GM19452 (cell line): Measurements from ENCODE around the gene ZMYND11.

Source experiments
- ATAC-seq: cut with Tn5 transposase; IDR thresholded peaks from one replicate; pipeline ENCODE4 v1.9.1; 2021; ENCODE audit not compliant: unreplicated experiment

Gene ZMYND11

DNA sequence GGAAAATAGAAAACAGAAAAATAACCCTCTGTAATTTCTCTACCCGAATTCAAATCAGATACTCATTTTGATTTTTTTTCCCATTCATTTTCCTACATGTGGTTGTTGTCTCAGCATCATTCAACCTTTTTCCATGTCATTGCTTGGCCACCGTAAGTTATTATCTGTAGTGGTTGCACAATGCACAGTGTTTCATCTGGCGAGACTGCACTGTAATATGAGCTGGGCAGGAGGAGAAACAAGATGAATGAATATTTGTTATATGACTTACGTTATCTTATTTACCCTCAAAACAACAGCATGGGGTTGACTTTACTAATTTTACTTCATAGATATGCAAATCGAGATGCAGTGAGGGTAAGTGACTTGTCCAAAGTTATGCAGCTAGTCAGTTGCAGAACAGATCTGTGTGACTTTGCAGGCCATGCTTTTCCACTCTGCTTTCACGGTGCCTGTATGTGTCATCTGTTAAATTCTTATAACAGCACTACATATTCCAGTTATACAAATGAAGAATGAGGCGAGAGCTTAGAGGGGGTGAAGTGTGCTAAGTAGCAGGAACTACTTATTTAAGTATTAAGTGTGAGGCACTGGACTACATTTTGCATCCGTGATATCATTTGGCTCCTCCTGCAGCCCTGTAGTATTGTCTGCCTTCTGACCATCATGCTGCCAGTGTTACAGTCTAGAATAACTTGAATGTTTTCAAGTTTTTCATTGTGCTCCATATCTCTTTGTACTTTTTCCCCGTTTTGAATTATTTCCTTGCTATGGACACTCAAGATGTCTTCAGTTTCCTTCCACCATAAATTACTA, 56.7 kb downstream of the ZMYND11 start:
- no peak for ATAC-seq

DNA sequence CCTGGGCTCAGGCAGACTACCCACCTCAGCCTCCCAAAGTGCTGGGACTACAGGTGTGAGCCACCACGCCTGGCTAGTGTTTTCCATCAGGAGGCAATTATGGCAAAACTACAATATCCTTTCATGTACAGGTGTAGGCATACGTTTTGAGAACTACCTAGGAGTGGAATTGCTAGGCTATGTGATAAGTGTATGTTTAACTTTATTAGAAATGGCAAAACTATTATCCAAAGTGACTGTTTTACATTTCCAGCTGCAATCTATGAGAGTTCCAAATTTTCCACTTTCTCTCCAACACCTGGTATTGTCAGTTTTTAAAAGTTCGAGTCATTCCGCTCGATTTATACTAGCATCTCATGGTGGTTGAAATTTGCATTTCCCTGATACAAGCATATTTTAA, 59.0 kb downstream of the ZMYND11 start:
- no peak for ATAC-seq

DNA sequence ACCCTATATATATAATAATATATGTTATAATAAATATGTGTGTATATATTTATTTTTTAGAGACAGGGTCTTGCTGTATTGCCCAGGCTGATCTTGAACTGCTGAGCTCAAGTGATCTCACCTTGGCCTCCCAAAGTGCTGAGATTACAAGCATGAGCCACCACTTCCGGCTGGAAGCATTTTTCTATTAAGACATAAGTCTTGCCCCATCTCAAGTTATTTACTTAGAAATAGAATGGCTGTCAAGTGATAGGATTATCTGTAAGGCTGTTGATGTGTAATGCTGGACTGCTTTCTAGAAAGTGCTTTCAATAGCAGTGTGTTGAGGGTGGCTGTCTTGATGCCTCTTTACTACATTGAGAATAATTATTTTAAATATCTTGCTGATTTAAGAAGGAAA, 65.2 kb downstream of the ZMYND11 start:
- no peak for ATAC-seq

DNA sequence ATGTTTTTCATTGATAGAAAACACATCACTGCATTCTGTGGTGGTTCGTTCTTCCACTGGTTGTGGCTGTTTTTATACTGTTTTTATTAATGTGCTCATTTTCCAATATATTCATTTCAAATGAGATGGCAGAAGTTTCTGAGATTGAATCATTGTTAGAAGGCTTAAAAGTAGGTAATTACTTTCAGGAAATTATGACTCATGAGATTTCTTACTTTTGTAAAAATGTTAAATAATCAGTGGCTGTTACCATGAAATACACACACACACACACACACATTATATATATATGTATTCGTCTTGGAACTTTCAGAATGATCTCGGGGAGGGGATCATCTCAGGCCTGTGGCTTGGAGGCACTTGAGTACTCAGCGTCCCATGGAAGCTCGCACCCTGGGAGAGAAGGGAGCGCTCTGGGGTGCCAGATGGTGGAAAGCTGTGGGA, 66.1 kb downstream of the ZMYND11 start:
- ATAC-seq: no peak

DNA sequence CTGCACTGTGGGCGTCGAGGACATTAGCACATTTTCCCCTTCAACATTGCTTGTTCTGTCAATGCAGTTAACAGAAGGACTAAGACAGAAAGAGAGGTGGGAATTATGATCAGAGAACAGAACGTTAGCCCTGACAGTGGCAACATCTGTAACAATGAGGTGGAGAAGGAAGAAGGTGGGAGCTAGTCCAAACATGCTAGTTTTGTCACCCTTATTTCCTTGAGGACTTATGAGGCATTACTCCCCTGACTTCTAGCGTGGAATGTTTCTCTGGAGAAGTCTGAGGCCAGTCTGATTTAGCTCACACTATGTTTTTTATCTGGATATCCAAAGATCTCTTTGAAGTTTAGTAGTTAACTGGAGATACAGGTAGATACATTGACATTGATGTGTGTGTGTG, 73.4 kb downstream of the ZMYND11 start:
- ATAC-seq: no peak

DNA sequence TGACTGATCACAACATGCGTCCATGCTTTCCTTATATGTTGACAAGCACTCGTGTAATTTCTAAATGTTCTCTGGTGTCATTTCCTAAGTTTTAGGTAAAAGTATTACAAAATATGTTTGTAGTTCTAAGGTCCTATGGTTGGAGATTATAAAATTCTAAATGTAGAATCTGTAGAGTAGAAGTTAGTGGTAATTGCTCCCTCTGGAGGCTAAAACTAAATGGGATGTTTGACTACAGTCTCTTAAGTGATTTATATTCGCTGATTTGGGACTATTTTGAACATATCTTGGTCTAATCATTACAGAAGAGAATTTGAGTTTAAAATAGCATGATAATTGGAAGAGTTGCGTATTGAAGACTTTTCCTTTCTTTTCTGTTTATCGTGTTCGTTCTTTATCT, 74.1 kb downstream of the ZMYND11 start:
- ATAC-seq: no peak

DNA sequence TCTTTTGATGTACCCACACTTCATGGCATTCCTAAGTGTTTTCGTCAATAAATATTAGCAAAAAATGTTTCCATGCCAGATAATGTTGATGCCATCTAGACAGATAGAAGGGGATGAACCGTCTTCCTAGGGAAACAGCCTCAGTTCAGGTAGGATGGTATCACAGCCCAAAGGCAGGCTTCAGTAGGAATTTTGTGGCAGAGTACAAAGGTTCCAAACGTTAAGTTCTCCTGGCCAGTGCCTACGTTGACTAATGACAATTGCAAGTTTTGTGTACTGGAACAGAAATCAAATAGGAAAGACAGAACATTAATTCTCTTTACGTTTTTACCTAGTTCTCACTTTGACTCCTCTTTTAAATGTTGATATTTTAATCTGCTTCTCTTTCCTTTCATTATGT, 75.0 kb downstream of the ZMYND11 start:
- ATAC-seq: no peak

DNA sequence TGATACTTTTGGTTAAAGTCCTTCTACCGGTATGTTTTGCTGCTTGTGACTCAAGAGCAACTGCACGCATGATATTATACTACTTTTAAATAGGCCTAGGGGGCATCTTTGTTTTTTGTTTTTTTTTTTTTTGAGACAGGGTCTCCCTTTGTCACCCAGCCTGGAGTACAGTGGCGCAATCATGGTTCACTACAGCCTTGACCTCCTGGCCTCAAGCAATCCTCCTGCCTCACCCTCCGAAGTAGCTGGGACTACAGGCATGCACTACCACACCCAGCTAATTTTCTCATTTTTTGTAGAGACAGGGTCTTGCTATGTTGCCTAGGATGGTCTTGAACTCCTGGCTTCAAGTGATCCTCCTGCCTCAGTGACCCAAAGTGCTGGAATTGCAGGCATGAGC, 80.2 kb downstream of the ZMYND11 start:
- no peak for ATAC-seq

DNA sequence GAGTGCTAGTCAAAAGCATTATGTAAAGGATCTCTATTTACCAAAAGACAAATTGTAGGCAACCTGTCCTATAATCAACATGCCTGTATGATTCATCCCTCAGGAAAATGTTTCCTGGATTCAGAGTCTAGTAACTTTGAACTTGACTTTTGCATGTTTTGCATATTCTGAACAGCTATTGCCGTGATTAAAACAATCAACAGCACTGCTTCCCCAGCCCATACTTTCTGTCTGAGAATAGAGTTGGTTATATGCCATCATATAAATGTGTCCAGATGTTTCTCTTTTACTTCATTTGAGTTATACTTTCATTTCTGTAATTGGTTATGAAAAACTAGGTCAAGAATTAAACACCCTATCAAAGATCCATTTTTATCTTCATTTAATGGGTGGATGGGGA, 83.5 kb downstream of the ZMYND11 start:
- no peak for ATAC-seq

DNA sequence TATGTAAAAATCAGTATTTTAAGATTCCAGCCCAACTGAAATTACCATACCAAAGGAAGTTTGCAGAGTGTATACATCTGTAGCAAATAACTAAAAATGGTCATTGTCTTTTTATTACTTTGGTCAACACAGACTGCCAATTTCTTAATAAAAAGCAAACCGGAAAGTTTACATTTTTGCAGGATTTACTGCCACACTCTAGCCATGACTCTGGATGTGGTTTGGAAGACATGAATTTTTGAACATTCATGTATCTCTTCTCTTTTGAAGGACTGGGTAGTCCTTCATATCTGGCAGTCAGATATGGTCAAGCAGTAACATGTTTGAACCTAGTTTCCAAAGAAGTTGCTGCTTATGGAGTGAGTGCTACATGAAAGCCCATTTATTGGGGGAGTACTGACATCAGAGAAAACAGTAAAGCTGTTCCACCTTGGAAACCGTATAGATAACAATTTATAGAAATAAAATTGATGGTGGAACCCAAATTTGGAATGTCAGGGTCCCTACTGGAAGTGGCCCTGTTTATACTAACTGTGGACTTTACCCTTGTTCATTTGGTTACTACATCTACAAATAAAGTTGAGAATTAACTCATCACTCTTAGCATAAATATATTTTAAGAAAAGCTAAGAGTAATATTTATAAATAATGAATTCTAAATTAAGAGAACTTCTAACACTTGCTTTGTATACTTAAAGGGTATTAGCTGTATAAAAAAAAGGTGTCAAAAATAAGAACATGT, 84.6 kb downstream of the ZMYND11 start:
- no peak for ATAC-seq

DNA sequence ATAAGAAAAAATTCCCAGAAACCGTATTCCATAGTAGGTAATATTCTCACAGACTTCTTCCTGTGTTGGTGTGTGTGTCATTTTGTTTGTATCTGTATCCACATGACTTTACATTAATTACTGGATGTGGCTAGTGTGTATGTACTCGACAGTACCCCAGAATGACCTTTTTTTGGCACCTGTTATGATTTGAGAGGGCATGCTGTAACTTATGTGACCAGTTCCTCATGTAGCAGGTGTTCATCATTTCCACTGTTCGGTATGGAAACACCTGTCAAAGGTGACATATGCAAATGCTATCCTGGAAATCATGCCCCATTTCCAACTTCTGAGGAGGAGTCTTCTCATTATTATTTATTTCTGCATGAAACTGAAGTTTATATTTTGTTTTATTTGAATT, 89.3 kb downstream of the ZMYND11 start:
- no peak for ATAC-seq

DNA sequence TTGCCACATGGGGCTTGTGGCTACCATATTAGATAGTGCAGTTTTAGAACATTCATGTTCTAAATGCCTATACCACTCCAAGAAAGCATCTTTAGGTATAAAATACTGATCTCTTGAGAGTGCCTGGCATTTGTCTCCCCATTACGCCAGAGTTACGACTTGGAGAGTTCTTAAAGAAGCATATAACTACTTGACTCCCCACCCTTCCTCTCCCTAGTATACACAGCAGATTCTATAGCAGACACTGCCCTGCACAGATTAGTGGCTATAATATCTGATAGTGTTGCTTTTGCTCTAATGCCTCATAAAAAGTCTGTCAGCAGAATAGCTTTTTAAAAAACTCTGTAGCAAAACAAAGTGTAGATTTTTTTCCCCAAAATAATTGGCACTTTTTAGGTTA, 90.8 kb downstream of the ZMYND11 start:
- no peak for ATAC-seq

DNA sequence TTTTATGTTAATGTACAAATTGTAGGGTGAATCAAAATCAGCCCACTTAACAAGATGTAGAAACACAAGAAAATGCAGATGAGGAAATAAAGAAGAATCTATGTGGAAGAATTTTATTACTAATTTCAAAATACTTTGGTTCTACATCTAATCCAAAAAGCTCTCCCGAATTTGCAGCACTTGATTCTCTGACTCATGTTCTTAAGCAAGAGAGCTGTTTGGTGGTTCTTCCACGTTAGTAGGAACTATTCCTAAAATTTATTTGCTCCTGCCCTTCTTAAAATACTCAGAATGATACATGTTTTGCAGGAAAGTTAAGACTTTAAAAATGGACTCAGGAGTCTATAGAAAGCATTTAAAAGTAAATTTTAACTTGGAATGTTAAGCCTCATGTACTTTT, 91.8 kb downstream of the ZMYND11 start:
- no peak for ATAC-seq

DNA sequence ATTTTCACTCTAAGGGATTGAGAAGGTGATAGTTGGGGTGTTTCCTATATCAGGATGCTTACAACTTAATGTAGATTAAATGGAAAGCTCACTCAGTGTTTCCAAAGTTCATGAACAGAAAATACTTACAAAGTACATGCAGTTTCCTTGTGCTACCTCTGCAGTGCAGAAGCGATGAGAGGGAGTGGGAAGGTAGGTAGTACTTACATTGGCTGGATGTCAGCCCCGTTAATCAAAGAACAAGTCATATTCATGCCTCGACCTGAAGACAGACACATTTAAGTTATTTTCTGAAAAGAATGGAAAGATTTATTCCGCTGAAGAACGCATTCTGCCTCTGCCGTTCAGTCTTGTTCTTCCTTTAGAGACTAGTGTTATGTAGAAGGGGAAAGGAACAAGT, 93.1 kb downstream of the ZMYND11 start:
- ATAC-seq: no peak

DNA sequence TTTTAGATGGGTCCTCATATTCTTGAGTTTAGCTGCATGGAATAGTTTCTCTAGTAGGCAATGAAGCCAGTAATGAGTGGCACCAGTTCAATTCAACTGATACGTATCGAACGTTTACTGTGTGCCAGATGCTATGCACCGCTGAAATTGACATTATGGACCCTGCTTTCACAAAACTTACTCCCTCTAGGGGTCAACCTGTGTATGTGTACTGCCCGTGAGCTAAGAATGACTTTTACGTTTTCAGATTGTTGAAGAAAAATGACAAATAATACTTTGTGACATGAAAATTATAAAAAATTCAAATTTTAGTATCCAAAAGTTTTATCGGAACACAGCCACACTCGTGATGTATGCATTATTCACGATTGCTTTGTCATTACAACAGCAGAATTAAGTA, 95.5 kb downstream of the ZMYND11 start:
- no peak for ATAC-seq

DNA sequence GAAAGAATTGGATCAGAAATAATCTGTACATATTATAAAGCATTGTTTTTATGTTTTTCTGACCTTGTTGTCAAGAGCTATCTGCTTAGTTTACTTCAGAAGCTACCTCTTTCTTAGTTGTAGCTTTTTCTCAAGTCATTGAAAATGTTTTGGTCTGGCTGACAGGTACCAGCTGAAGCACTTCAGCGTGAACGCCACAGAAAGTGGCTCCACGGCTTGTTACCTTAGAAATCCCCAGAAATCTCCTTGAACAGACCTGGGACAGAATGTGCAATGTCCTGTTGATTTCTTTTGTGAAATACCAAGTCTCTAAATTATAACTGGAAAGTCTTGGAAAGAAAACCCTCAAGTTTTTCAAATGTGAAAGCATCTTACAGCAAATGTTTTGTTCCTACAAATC, 96.8 kb downstream of the ZMYND11 start:
- ATAC-seq: no peak

DNA sequence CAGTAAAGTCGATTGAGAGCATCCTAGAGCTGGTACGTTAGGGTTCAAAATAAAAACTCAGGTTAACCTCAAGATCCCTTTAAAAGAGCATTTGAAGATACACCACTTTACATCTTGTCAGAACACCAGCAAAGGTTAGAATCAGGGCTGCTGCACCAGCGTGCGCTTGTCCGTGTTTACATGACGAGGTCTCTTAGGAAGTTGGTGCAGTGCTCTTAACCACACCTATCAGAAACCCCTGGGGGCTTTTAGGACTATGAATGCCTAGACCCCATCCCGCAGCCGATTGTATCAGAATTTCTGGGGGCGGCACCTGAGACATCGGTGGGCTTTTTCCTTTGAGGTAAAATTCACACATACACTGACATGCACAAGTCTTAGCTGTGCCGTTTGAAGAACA, 97.6 kb downstream of the ZMYND11 start:
- ATAC-seq: no peak

DNA sequence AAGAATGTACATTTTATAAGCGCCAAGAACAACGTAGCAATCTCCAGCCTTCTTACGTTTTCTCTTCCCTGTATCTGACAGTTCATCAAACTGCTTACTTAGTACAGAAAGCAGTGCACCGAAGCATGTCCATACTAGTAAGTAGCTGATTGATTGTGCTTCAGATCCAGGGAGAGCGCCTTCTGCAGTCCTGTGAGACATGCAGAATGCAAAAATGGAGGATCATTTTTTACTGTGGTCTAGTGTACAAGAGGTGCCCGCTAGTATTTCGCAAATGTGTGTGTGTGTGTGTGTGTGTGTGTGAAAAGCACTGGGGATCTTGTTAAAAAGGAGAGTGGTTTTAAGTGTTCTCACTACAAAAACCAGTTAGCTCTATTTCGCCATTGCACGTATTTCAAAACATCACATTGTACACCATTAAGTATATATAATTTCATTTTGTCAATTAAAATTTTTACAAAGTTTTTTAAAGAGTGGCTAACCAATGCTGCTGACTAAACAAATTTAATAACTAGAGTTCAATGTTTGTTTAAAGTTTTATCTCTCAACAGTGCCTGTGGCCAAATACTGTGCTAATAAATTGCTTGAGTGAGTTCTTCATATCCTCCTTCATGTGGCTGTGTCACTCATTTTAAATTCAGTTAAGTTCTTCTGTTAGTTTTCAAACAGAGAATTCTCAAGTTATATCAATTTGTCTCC, 99.6 kb downstream of the ZMYND11 start:
- no peak for ATAC-seq

DNA sequence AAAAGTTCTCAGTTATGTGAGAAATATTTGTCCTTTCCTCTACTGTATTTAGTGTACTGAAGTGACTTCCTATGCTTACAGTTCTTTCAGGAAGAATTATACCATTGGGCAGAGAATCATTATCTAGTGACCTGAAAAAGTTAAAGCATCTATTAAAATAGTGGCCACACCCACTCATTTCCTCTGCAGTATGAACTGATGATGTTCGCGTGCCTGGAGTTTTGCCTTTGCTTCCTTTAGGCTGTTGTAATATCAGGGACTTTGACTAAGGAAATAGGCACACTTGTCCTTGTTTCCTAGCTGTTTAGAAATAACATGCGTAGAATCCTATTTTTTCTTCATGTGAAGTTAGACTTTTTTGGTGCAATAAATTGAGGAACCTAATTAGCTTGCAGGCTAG, 100.7 kb downstream of the ZMYND11 start:
- ATAC-seq: no peak

DNA sequence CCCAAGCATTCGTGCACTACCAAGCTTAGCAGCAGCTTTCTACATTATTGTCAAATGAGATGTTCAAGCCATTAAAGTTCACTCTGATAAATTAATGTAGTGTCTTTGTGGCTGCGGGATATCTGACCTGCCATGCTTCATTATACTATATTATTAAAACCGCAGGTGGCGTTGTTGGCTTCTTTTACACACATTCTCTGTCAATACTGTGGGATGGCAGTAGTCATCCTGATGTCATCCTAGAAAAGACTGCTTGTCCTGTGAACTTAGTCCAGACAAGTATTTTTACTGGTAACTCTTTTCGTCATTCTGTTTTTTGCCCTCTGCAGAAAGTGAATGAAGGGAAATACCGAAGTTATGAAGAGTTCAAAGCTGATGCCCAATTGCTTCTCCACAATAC, 103.9 kb downstream of the ZMYND11 start:
- ATAC-seq: no peak

DNA sequence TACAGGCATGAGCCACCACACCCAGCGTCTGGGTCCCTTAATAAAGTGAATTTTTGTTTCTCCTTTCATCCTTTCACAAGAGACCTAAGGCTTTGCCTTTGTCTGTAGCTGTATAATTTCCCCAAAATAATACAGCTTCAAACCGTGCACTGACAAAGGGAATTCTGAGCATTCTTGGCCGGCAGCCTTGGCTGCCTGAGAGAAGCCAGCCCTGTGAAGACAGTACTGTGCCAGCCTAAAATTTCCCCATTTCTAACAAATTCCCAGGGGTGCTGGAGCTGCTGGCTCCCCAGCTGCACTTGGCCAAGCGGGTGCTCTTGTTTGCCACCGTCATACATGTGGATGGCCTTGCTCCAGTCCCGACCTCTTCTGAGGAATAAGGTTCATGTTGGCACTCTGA, 106.2 kb downstream of the ZMYND11 start:
- ATAC-seq: no peak
